Measurements from ENCODE around the gene IFT122. TPM values are rescaled to one million over a fixed set of nuclear protein-coding genes. Genes with fewer than 3 reads are reported as not detected.

Gene IFT122
- total and polyA plus RNA-seq, 2 of the 4 experiments (the other 2 are of a cell fraction): 16.8 to 28.0 TPM

GRCh38 chr3:129567939-129568338 lies 127.9 kb downstream of the IFT122 start:
- no peak overlapping the region for H3K56ac ChIP-seq (ENCODE audit: extremely low read depth, insufficient read depth, low read length)
- dilution Hi-C loops (cut with HindIII; ENCODE audit: low sequenced_read_pairs, unreplicated experiment) (no loop called here), intact Hi-C loops (cut with micrococcal nuclease) (no loop called here), in situ Hi-C loops (cut with MboI; ENCODE audit: low sequenced_read_pairs) (no loop called here)
- H3K23ac ChIP-seq (ENCODE audit: low read depth, low read length): no peak overlapping the region
- no peak for ATAC-seq (ENCODE audit: low read depth)
- H3K9me1 ChIP-seq (ENCODE audit: insufficient read depth, low read length): no peaks in the 10 kb centered on the region
- no peak overlapping the region for H4K5ac ChIP-seq (ENCODE audit: low read depth, low read length)
- H3K27me3 ChIP-seq (ENCODE audit: control insufficient read depth, insufficient read depth, low read length): no peaks in the 10 kb centered on the region
- H3K9ac ChIP-seq (ENCODE audit: low read depth, low read length): no peak overlapping the region
- H2BK20ac ChIP-seq (ENCODE audit: low read depth, low read length): no peak overlapping the region
- H3K18ac ChIP-seq (ENCODE audit: low read depth, low read length): no peak overlapping the region
- POLR2A ChIA-PET (ENCODE audit: unreplicated experiment): no interaction called here
- H3K4me1 ChIP-seq (ENCODE audit: control insufficient read depth, insufficient read depth, low read length): no peaks in the 10 kb centered on the region; the same call in 1 of the 2 replicates
- BruUV-seq (replicated peaks): no TSS peak
- H3K4ac ChIP-seq (ENCODE audit: low read depth, low read length): no peak overlapping the region
- H4K8ac ChIP-seq (ENCODE audit: low read depth in 2 of 2, low read length in 2 of 2): no peak overlapping the region
- H4K91ac ChIP-seq (ENCODE audit: insufficient read depth, low read depth, low read length): no peak overlapping the region
- no peak overlapping the region for H2AFZ ChIP-seq (replicated peaks; ENCODE audit: low read length, poor library complexity)
- H3K36me3 ChIP-seq (ENCODE audit: control insufficient read depth, insufficient read depth, low read length): peaks cover 39% of the 10 kb centered on the region
- no peak overlapping the region for H3K4me2 ChIP-seq (ENCODE audit: low read depth, low read length)
- no peak overlapping the region for H2AK5ac ChIP-seq (ENCODE audit: low read depth, low read length)
- H3K4me3 ChIP-seq (ENCODE audit: insufficient read depth, low read depth, low read length): no peak overlapping the region
- DNase-seq: no peak
- no peak overlapping the region for H2BK5ac ChIP-seq (ENCODE audit: low read depth, low read length, poor library complexity, severe bottlenecking)
- no peak overlapping the region for H2AK9ac ChIP-seq (replicated peaks; ENCODE audit: low read depth, low read length, poor library complexity)
- H3K14ac ChIP-seq (replicated peaks; ENCODE audit: low read depth, low read length): no peak overlapping the region
- no peak overlapping the region for H2BK15ac ChIP-seq (ENCODE audit: low read depth, low read length)
- no peaks in the 10 kb centered on the region for H4K20me1 ChIP-seq (ENCODE audit: insufficient read depth, low read length)
- no CpG with 5 or more reads among the region's 6 CpGs for WGBS, 2 experiments (ENCODE audit: extremely low coverage in 2 of 2, insufficient read length in 1 of 2)
- TF ChIP-seq CTCF (conservative IDR thresholded peaks at IDR 0.05; ENCODE audit: low read depth, low read length) (no peak), NFE2L2 (IDR thresholded peaks at IDR 0.05; ENCODE audit: low read depth, low read length) (no peak), MAZ (IDR thresholded peaks at IDR 0.05; ENCODE audit: borderline replicate concordance, low read depth, low read length) (no peak), RCOR1 (IDR thresholded peaks at IDR 0.05; ENCODE audit: insufficient replicate concordance, low read length) (no peak), CEBPB (IDR thresholded peaks at IDR 0.05; ENCODE audit: low read depth, low read length) (no peak), MAFK (IDR thresholded peaks at IDR 0.05; ENCODE audit: low read depth, low read length) (no peak), RFX5 (IDR thresholded peaks at IDR 0.05; ENCODE audit: low read depth, low read length) (no peak), BHLHE40 (IDR thresholded peaks at IDR 0.05; ENCODE audit: low read depth, low read length) (no peak), USF2 (IDR thresholded peaks at IDR 0.05; ENCODE audit: low read depth, low read length) (no peak), ELK1 (IDR thresholded peaks at IDR 0.05; ENCODE audit: borderline replicate concordance, low read depth, low read length) (no peak), RAD21 (IDR thresholded peaks at IDR 0.05; ENCODE audit: low read length) (no peak), POLR2A (IDR thresholded peaks at IDR 0.05; ENCODE audit: low read depth, low read length) (no peak), SMC3 (IDR thresholded peaks at IDR 0.05; ENCODE audit: low read depth, low read length) (no peak), MXI1 (IDR thresholded peaks at IDR 0.05; ENCODE audit: borderline replicate concordance, low read depth, low read length) (no peak), CHD1 (IDR thresholded peaks at IDR 0.05; ENCODE audit: low read depth, low read length) (no peak), FOS (IDR thresholded peaks at IDR 0.05; ENCODE audit: low read depth, low read length) (no peak)
- CTCF ChIA-PET: no interaction called here
- no peak overlapping the region for H3K27ac ChIP-seq (ENCODE audit: insufficient read depth, low read length)
- H3K9me3 ChIP-seq (ENCODE audit: control insufficient read depth, insufficient read depth, low read length): no peaks in the 10 kb centered on the region
- no peak overlapping the region for H2BK120ac ChIP-seq (ENCODE audit: low read depth, low read length)
- no peaks in the 10 kb centered on the region; a peak in 1 of 4 replicates for H3K79me1 ChIP-seq (ENCODE audit: low read depth in 1 of 2, low read length in 2 of 2)

All from IMR-90 (cell line).